ENCODE data around the gene ZNF880.

The ZNF880 gene

GRCh38 chr19:52410276-52410675 is 40.6 kb downstream of the ZNF880 start:
- ChIA-PET CTCF (no interaction called here), POLR2A (no interaction called here)
- Histone ChIP-seq H3K27ac (ENCODE audit: extremely low read depth, low read depth, low read length) (no peak overlapping the region), H3K9me3 (ENCODE audit: control insufficient read depth, insufficient read depth, low read depth, low read length) (no peaks in the 10 kb centered on the region; the same call in 1 of the 2 replicates), H3K36me3 (ENCODE audit: control insufficient read depth in 2 of 2, insufficient read depth in 1 of 2, low read length in 2 of 2) (peaks cover 3 to 80% of the 10 kb centered on the region in 2 experiments; a peak in 2 of 3 replicates), H3K4me1 (ENCODE audit: control insufficient read depth, insufficient read depth, low read length) (no peaks in the 10 kb centered on the region), H3K4me3 (ENCODE audit: low read depth, low read length) (no peak overlapping the region)
- TF ChIP-seq, protein P1, sequence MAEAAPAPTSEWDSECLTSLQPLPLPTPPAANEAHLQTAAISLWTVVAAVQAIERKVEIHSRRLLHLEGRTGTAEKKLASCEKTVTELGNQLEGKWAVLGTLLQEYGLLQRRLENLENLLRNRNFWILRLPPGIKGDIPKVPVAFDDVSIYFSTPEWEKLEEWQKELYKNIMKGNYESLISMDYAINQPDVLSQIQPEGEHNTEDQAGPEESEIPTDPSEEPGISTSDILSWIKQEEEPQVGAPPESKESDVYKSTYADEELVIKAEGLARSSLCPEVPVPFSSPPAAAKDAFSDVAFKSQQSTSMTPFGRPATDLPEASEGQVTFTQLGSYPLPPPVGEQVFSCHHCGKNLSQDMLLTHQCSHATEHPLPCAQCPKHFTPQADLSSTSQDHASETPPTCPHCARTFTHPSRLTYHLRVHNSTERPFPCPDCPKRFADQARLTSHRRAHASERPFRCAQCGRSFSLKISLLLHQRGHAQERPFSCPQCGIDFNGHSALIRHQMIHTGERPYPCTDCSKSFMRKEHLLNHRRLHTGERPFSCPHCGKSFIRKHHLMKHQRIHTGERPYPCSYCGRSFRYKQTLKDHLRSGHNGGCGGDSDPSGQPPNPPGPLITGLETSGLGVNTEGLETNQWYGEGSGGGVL (tag by site-specific recombination; IDR thresholded peaks at IDR 0.05), result no peak
- 0 out of 2 replicates have a peak, but pooled peaks have one; percentile 44 for TF ChIP-seq ZNF544 (tag by site-specific recombination; IDR thresholded peaks at IDR 0.05)

- Histone ChIP-seq H3K36me3 (ENCODE audit: control insufficient read depth in 2 of 2, insufficient read depth in 1 of 2, low read length in 2 of 2) (peaks cover 0 to 26% of the 10 kb centered on the region in 2 experiments; a peak in 1 of 3 replicates), H3K27ac (ENCODE audit: extremely low read depth, low read depth, low read length) (no peak overlapping the region), H3K4me3 (ENCODE audit: low read depth, low read length) (no peak overlapping the region), H3K9me3 (ENCODE audit: control insufficient read depth, insufficient read depth, low read depth, low read length) (no peaks in the 10 kb centered on the region; the same call in 1 of the 2 replicates), H3K4me1 (ENCODE audit: control insufficient read depth, insufficient read depth, low read length) (no peaks in the 10 kb centered on the region)
- POLR2A ChIA-PET, result no interaction called here
- CTCF ChIA-PET, result no interaction called here
- TF ChIP-seq SETDB1 (IDR thresholded peaks at IDR 0.05; ENCODE audit: insufficient read length, low read length) (peak; percentile 55), ZFP37 (tag by site-specific recombination; IDR thresholded peaks at IDR 0.05) (no peak), IKZF3 (tag by site-specific recombination; IDR thresholded peaks at IDR 0.05) (no peak)
Observed at GRCh38 chr19:52415711-52416110, 46.0 kb downstream of the ZNF880 start.

GRCh38 chr19:52428937-52429336 is 59.2 kb downstream of the ZNF880 start, which contains the start of gene ZNF534:
Gene ZNF534, plus strand, starts transcription at chr19:52429148. Its CDS starts 2,327 bp downstream, at chr19:52431475.
- H3K27ac ChIP-seq (ENCODE audit: extremely low read depth, low read depth, low read length), result no peak within 1 kb of the TSS
- no peaks in the 10 kb centered on the region; the same call in 1 of the 2 replicates for H3K9me3 ChIP-seq (ENCODE audit: control insufficient read depth, insufficient read depth, low read depth, low read length)
- CTCF ChIA-PET, result no interaction called here
- TF ChIP-seq ZBTB21 (tag by site-specific recombination; IDR thresholded peaks at IDR 0.05), result no peak
- TF ChIP-seq PRDM1 (tag by site-specific recombination; IDR thresholded peaks at IDR 0.05), result no peak
- no peak for TF ChIP-seq ZSCAN4 (tag by site-specific recombination; IDR thresholded peaks at IDR 0.05)
- no peak for TF ChIP-seq ZNF791 (tag by site-specific recombination; IDR thresholded peaks at IDR 0.05)
- no peak within 1 kb of the TSS for H3K4me3 ChIP-seq (ENCODE audit: low read depth, low read length)
- POLR2A ChIA-PET, result no interaction called here
- H3K4me1 ChIP-seq (ENCODE audit: control insufficient read depth, insufficient read depth, low read length), result no peaks in the 10 kb centered on the region
- no peaks in the 10 kb centered on the region for H3K36me3 ChIP-seq (ENCODE audit: control insufficient read depth in 2 of 2, insufficient read depth in 1 of 2, low read length in 2 of 2)

Data from HEK293 (cell line).